ENCODE results near the gene NR5A2.

NR5A2 gene

DNA sequence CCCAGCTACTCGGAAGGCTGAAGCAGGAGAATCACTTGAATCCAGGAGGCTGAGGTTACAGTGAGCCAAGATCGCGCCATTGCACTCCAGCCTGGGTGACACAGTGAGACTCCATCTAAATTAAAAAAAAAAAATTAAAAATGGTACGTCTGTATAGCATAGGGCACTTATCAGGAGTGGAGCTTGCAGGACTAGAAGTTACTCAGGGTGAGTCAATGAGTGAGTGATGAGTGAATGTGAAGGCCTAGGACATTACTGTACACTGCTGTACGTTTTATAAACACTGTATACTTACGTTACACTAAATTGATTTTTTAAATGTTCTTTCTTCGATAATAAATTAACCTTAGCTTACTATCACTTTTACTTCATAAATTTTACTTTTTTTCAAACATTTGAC, 183.6 kb downstream of the NR5A2 start:
- no peak for DNase-seq

DNA sequence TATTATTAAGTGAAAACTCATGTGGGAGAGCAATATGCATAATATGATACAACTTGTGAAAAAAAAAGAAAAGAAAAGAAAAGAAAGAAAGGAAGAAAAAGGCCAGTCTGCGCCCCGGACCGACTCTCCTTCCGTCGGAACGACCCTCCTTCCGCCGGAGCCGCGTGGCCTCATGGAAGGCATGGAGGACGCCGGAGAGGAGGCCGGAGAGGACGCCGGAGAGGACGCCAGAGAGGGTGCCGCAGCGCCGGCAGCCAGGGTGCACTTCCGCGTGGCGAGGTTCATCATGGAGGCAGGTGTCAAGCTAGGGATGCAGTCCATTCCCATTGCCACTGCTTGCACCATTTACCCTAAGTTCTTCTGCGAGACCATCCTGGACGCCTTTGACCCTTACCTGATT, 185.9 kb downstream of the NR5A2 start:
- DNase-seq: no peak

- no peak for DNase-seq
Measured at GRCh38 chr1:200213921-200214320, 186.4 kb downstream of the NR5A2 start.

- DNase-seq: no peak
Measured at GRCh38 chr1:200215350-200215749, 187.8 kb downstream of the NR5A2 start.

GRCh38 chr1:200217703-200218102, 190.2 kb downstream of the NR5A2 start:
- no peak for DNase-seq

DNA sequence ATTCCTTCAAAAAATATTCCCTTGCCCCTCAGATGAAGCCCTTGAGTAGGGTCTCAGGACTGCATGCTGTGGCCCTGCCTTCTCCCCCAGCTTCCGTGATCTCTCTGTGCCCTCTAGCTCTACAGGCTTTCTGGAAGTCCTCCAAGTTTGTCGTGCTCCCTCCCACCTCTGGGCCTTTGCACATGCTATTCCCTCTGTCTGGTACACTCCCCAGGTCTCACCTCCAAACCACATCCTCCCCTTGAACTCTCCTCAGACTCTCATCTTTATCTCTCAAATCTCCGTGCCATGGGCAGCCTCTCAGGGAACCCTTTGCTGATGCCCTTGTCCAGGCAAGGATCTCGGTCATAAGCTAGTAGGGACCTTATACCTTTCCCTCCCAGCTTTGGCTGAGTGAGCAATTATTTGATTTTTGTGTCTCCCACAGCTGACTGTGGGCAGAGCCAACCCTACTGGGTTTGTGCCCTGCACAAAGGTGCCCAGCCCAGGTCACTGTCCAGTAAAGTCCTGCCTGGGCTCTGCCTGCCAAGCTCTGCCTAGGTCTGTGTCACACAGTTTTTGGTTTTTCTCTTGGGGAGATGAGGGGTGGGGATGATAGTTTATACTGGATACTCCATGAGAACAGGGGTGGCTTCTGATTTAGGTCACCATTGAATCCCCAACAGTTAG, 194.2 kb downstream of the NR5A2 start:
- no peak for DNase-seq

- DNase-seq: no peak
Measured at GRCh38 chr1:200223207-200223606, 195.7 kb downstream of the NR5A2 start.

DNA sequence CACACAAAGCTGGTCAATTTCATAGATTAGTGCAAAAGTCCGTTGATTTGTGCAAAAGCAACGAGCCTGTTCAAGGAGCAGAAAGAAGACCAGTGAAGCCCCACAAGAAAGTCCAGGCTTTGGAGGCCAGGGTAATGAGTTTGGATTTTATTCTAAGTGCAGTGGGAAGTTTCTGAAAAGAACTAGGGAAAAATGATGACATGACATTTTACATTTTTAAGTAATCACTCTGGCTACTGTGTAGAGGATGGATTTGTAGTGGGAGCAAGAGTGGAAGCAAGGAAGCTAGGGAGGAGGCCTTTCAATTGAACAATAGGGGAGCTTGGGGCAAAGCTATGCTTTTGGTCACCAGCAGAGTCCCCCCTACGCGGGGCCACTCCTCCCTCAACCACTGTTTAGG, 196.1 kb downstream of the NR5A2 start:
- DNase-seq: no peak

GRCh38 chr1:200224315-200224714, 196.8 kb downstream of the NR5A2 start:
- no peak for DNase-seq

- no peak for DNase-seq
Measured at GRCh38 chr1:200226268-200226968, 198.9 kb downstream of the NR5A2 start.

- DNase-seq: no peak
Measured at GRCh38 chr1:200226969-200227303, 199.4 kb downstream of the NR5A2 start.
